B cell (primary cell): Measurements from ENCODE around the gene TRPV2. TPM values are rescaled to one million over a fixed set of nuclear protein-coding genes. Genes with fewer than 3 reads are reported as not detected.

ENCODE experiments used
- ATAC-seq: fragments of 200-7000 bp; cut with Tn5 transposase; one replicate; pipeline ENCODE4 v1.10.0; 2021; ENCODE audit warnings: low read depth, mild to moderate bottlenecking, moderate number of reproducible peaks, moderate library complexity
- CTCF ChIA-PET: fragments of 350-600 bp; sonication (Branson Sonifier 250); formaldehyde crosslinking; loops from one replicate; lab custom pipeline; 2021; ENCODE audit warnings: antibody characterized with exemption, inconsistent platforms; lab: Charles Lee
- POLR2A ChIA-PET: fragments of 350-600 bp; sonication (Branson Sonifier 250); formaldehyde crosslinking; loops from one replicate; lab custom pipeline; 2021; ENCODE audit warnings: antibody characterized with exemption; lab: Charles Lee
- DNase-seq: peaks from one replicate; pipeline ENCODE4 v3.0.0; 2013
- H2AFZ ChIP-seq: 2 replicates; pipeline ENCODE4 v1.6.1; 2012; ENCODE audit warnings: mild to moderate bottlenecking, low read depth, low read length; ENCODE audit not compliant: insufficient read depth, poor library complexity, severe bottlenecking
- H3K27ac ChIP-seq, 2 donors: 1 replicate in 1 of 2; 2 replicates in 1 of 2; pipeline ENCODE4 v1.5.1; 2012 to 2013; ENCODE audit warnings: low read length in 2 of 2, mild to moderate bottlenecking in 2 of 2, moderate library complexity in 1 of 2
- H3K27me3 ChIP-seq, 4 experiments: fragments of 200-600 bp in 1 of 4; sonication (generic) in 1 of 4; replicated peaks in 1 of 4; 1 replicate in 2 of 4; 2 replicates in 2 of 4; pipeline versions ENCODE4 v1.6.1 to v1.7.0; 2013 to 2016; ENCODE audit warnings: low read length in 3 of 4, mild to moderate bottlenecking in 2 of 4, mixed read lengths in 1 of 4, moderate library complexity in 1 of 4; ENCODE audit not compliant: insufficient read depth in 4 of 4, control insufficient read depth in 3 of 4; ENCODE audit errors: control extremely low read depth in 1 of 4
- H3K36me3 ChIP-seq, 2 experiments: replicated peaks in 1 of 2; 1 replicate in 1 of 2; 2 replicates in 1 of 2; pipeline versions ENCODE4 v1.6.1 to v1.7.1; 2013; ENCODE audit warnings: low read length in 1 of 2; ENCODE audit not compliant: insufficient read depth in 2 of 2, control insufficient read depth in 1 of 2; ENCODE audit errors: control extremely low read depth in 1 of 2, extremely low read depth in 1 of 2
- H3K4me1 ChIP-seq, 2 donors: fragments of 200-600 bp in 1 of 2; sonication (generic) in 1 of 2; 1 replicate in 1 of 2; 2 replicates in 1 of 2; pipeline versions ENCODE4 v1.5.1 to v1.6.1; 2013 to 2017; ENCODE audit warnings: low read length in 2 of 2; ENCODE audit not compliant: control insufficient read depth in 2 of 2, insufficient read depth in 2 of 2
- H3K4me2 ChIP-seq: replicated peaks from 2 replicates; pipeline ENCODE3; 2012; ENCODE audit warnings: mild to moderate bottlenecking, low read depth, low read length; ENCODE audit not compliant: poor library complexity, severe bottlenecking
- H3K4me3 ChIP-seq, 5 experiments: fragments of 200-600 bp in 1 of 5; sonication (generic) in 1 of 5; 1 replicate in 3 of 5; 2 replicates in 2 of 5; pipeline versions ENCODE4 v1.5.1 to v1.7.0; 2011 to 2016; ENCODE audit warnings: low read length in 4 of 5, mild to moderate bottlenecking in 4 of 5, low read depth in 2 of 5, control low read depth in 1 of 5, moderate library complexity in 1 of 5; ENCODE audit not compliant: insufficient read depth in 1 of 5; ENCODE audit errors: control extremely low read depth in 1 of 5, extremely low read depth in 1 of 5
- H3K79me2 ChIP-seq: fragments of 200-600 bp; sonication (generic); one replicate; pipeline ENCODE4 v1.6.0; 2016; ENCODE audit warnings: low read length; ENCODE audit not compliant: control insufficient read depth, insufficient read depth
- H3K9ac ChIP-seq: fragments of 200-600 bp; sonication (generic); 2 replicates; pipeline ENCODE4 v1.6.1; 2017; ENCODE audit warnings: mild to moderate bottlenecking, low read length, moderate library complexity
- H3K9me3 ChIP-seq, 3 donors: one replicate each; pipeline versions ENCODE4 v1.6.1 to v1.7.1; 2013; ENCODE audit warnings: low read length in 2 of 3; ENCODE audit not compliant: control insufficient read depth in 2 of 3, insufficient read depth in 1 of 3; ENCODE audit errors: control extremely low read depth in 1 of 3
- H4K20me1 ChIP-seq: 2 replicates; pipeline ENCODE4 v1.6.0; 2012; ENCODE audit warnings: mild to moderate bottlenecking, low read length; ENCODE audit not compliant: insufficient read depth, control insufficient read depth, poor library complexity, severe bottlenecking
- H3K27ac Mint-ChIP-seq: one replicate; pipeline ENCODE4 v1.8.0; 2021; ENCODE audit warnings: mixed read lengths
- H3K27me3 Mint-ChIP-seq: one replicate; pipeline ENCODE4 v1.8.0; 2021; ENCODE audit warnings: mixed read lengths
- H3K4me1 Mint-ChIP-seq: one replicate; pipeline ENCODE4 v1.8.0; 2021; ENCODE audit warnings: mixed read lengths
- H3K4me3 Mint-ChIP-seq: one replicate; pipeline ENCODE4 v1.8.0; 2021; ENCODE audit warnings: mixed read lengths
- H3K9me3 Mint-ChIP-seq: one replicate; pipeline ENCODE4 v1.8.0; 2022; ENCODE audit warnings: mixed read lengths; ENCODE audit not compliant: insufficient read depth
- EZH2 ChIP-seq: IDR thresholded peaks from 2 replicates; pipeline ENCODE4 v1.6.1; 2012; ENCODE audit warnings: borderline replicate concordance, low read depth, mild to moderate bottlenecking, moderate library complexity, low read length; ENCODE audit not compliant: insufficient read depth, poor library complexity, severe bottlenecking
- WGBS: methylation state at CpG from one replicate; pipeline ENCODE4 v1.1.5; 2013; ENCODE audit warnings: missing lambda C conversion rate; ENCODE audit not compliant: insufficient coverage; 5-methylcytosine and 5-hydroxymethylcytosine counted together
- intact Hi-C: fragments of 100-400 bp; cut with micrococcal nuclease; formaldehyde crosslinking; loops from one replicate; pipeline ENCODE4 v1.10.0; 2022
- polyA plus RNA-seq: library from polyadenylated mRNA; depleted of rRNA; stranded (reverse); fragments of >200 nt; gene quantifications from 2 replicates; pipeline ENCODE4 v1.2.3, GENCODE V29; 2012
- total RNA-seq, 2 donors: library from RNA; stranded (reverse); fragments of 120-200 nt in 1 of 2; gene quantifications; 1 replicate in 1 of 2; 2 replicates in 1 of 2; pipeline versions ENCODE4 v1.2.3 to v1.2.4, GENCODE V29; 2013 to 2022
- TF ChIP-seq, protein P1 (sequence below): fragments of 200-600 bp; IDR thresholded peaks from one replicate; pipeline ENCODE4 v1.8.0; 2022; ENCODE audit warnings: antibody characterized with exemption, mild to moderate bottlenecking

TRPV2 gene
- total and polyA plus RNA-seq, 2 donors (not counting 1 experiment from before 2014, with no cell fraction given) = 58.6 to 89.0 TPM

DNA sequence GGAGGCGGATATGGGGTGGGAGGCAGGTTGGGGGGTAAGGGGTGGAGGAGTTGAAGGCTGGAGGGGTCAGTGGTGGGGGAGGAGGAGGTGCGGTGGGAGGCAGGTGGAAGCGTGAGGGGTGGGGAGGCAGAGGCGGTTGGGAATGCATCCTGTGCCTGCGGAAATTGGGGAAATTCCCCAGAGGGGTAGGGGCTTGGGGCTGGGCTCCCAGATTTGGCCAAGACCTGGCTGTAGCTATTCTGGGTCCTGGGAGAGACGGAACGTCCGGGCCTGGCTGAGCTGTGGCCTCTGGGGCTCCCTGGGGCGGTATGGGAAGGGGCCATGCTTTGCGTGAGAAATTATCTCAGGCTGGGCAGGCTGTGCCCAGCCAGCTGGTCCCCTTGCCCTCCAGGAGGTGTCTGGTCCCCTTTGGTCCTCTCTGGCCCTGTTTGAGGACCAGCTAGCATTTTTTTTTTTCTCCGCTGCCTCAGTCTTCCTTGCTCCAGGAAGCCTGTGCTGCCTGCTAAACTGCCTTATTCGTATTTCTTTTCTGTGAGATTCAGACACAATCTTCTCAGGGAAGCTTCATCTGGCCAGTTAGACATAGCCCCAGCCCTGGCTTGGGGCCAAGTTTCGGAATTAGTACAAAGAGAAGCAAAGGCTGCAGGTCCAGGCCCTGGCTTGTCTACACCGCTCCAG, 7.3 kb upstream of the TRPV2 start:
- TF ChIP-seq, protein P1, sequence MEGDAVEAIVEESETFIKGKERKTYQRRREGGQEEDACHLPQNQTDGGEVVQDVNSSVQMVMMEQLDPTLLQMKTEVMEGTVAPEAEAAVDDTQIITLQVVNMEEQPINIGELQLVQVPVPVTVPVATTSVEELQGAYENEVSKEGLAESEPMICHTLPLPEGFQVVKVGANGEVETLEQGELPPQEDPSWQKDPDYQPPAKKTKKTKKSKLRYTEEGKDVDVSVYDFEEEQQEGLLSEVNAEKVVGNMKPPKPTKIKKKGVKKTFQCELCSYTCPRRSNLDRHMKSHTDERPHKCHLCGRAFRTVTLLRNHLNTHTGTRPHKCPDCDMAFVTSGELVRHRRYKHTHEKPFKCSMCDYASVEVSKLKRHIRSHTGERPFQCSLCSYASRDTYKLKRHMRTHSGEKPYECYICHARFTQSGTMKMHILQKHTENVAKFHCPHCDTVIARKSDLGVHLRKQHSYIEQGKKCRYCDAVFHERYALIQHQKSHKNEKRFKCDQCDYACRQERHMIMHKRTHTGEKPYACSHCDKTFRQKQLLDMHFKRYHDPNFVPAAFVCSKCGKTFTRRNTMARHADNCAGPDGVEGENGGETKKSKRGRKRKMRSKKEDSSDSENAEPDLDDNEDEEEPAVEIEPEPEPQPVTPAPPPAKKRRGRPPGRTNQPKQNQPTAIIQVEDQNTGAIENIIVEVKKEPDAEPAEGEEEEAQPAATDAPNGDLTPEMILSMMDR = no peak
- TF ChIP-seq EZH2 = no peak
- Histone ChIP-seq H2AFZ (no peak overlapping the region), H3K4me3 (no peak overlapping the region), H3K79me2 (no peaks in the 10 kb centered on the region), H3K9me3 (peaks cover 0 to 2% (median 0%) of the 10 kb centered on the region in 3 donors), H3K27ac (no peak overlapping the region), H3K9ac (no peak overlapping the region), H4K20me1 (no peaks in the 10 kb centered on the region), H3K27me3 (peaks cover 0 to 23% (median 3%) of the 10 kb centered on the region in 4 experiments), H3K36me3 (no peaks in the 10 kb centered on the region), H3K4me2 (peak overlapping the region; percentile 49), H3K4me1 (peaks cover 14 to 22% of the 10 kb centered on the region in 2 donors)
- peak; percentile 76 for ATAC-seq
- WGBS = 52% methylated on average over 13 of the region's 14 CpGs
- DNase-seq = peak; percentile 65
- Mint-ChIP-seq H3K4me3 (peak overlapping the region; percentile 76), H3K9me3 (no peaks in the 10 kb centered on the region), H3K27me3 (peaks cover 12% of the 10 kb centered on the region), H3K27ac (peak overlapping the region; percentile 32), H3K4me1 (peaks cover 13% of the 10 kb centered on the region)
- ChIA-PET CTCF (interaction anchor here (1.5 kb wide), 1 partner anchor 21 kb away, joined by 3 read pairs; no protein-coding TSS in a partner anchor), POLR2A (interaction anchor here (0.7 kb wide), 1 partner anchor 24 kb away, joined by 3 read pairs; no protein-coding TSS in a partner anchor)
- intact Hi-C loops = no loop called here

DNA sequence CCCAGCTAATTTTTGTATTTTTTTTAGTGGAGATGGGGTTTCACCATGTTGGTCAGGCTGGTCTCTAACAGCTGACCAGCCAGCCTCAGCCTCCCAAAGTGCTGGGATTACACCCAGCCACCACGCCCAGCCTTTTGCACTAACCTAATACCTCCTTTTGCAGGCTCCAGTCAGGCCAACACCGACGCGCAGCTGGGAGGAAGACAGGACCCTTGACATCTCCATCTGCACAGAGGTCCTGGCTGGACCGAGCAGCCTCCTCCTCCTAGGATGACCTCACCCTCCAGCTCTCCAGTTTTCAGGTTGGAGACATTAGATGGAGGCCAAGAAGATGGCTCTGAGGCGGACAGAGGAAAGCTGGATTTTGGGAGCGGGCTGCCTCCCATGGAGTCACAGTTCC, 2.0 kb downstream of the TRPV2 start:
- Mint-ChIP-seq H3K27ac (peak overlapping the region; percentile 32), H3K4me1 (peaks cover 42% of the 10 kb centered on the region), H3K27me3 (no peaks in the 10 kb centered on the region), H3K4me3 (no peak overlapping the region), H3K9me3 (no peaks in the 10 kb centered on the region)
- Histone ChIP-seq H3K4me3 (no peak overlapping the region), H4K20me1 (peaks cover 26% of the 10 kb centered on the region), H3K27ac (peak overlapping the region in 1 of 2 donors; percentile 98), H2AFZ (no peak overlapping the region), H3K9me3 (no peaks in the 10 kb centered on the region), H3K4me2 (peak overlapping the region; percentile 97), H3K4me1 (peaks cover 27 to 48% of the 10 kb centered on the region in 2 donors), H3K27me3 (no peaks in the 10 kb centered on the region), H3K9ac (no peak overlapping the region), H3K79me2 (peaks cover 58% of the 10 kb centered on the region), H3K36me3 (peaks cover 0 to 44% of the 10 kb centered on the region in 2 experiments)
- intact Hi-C loops = loop anchor here (10.0 kb wide), 1 partner anchor 203 kb away; the partner anchor contains the start of genes NCOR1 and PIGL
- no peak for TF ChIP-seq EZH2
- TF ChIP-seq, protein P1 = no peak
- ChIA-PET POLR2A (interaction anchor here (1.6 kb wide), 1 partner anchor 37 kb away, joined by 8 read pairs; the partner anchor contains the start of gene UBB), CTCF (interaction anchor here (1.1 to 4.0 kb wide), 4 partner anchors 11 to 53 kb away, joined by 3 to 91 read pairs (median 10); no protein-coding TSS in a partner anchor)
- no peak for DNase-seq
- no peak for ATAC-seq
- 100% methylated on average over 5 of the region's 7 CpGs for WGBS
